GM12878 (cell line): ENCODE results near the gene TBCK. TPM values are rescaled to one million over a fixed set of nuclear protein-coding genes. Genes with fewer than 3 reads are reported as not detected.

Experiments used
- ATAC-seq: fragments of 200-7000 bp; cut with Tn5 transposase; 3 replicates; pipeline ENCODE4 v1.9.1; 2020; ENCODE audit warnings: mild to moderate bottlenecking, moderate library complexity
- BruUV-seq: library from RNA; stranded (reverse); fragments of 400-500 nt; replicated peaks from 2 replicates; lab custom pipeline; 2021; lab: Mats Ljungman, UMichigan
- CTCF ChIA-PET: fragments of 300-600 bp; sonication (Branson Sonifier 250); formaldehyde crosslinking; extraction: SDS; loops from one replicate; lab custom pipeline; 2021; ENCODE audit warnings: inconsistent platforms; lab: Yijun Ruan, JAX
- POLR2A ChIA-PET: fragments of 350-600 bp; formaldehyde crosslinking; extraction: SDS; loops from one replicate; lab custom pipeline; 2021; ENCODE audit warnings: inconsistent platforms; lab: Charles Lee
- RAD21 ChIA-PET: fragments of 300-600 bp; sonication (Branson Sonifier 250); formaldehyde crosslinking; loops from one replicate; lab custom pipeline; 2023; ENCODE audit warnings: antibody characterized with exemption; ENCODE audit not compliant: unreplicated experiment; lab: Charles Lee
- SMC1A ChIA-PET: fragments of 300-600 bp; sonication (Branson Sonifier 250); formaldehyde crosslinking; loops from one replicate; lab custom pipeline; 2023; ENCODE audit not compliant: unreplicated experiment, uncharacterized antibody; lab: Charles Lee
- DNase-seq: peaks from one replicate; pipeline ENCODE4 v3.0.0-alpha.2; 2011; ENCODE audit warnings: low read depth, low spot score
- FAIRE-seq: peaks from 3 replicates; lab custom pipeline; 2011; peaks lifted over from hg19 to GRCh38; lab: Jason Lieb, UNC
- H2AFZ ChIP-seq: 2 replicates; pipeline ENCODE4 v1.6.0; 2011; ENCODE audit warnings: low read depth, low read length, control low read depth; ENCODE audit not compliant: control insufficient read depth
- H3K27ac ChIP-seq: 2 replicates; pipeline ENCODE4 v1.5.1; 2011; ENCODE audit warnings: control low read depth; ENCODE audit not compliant: control insufficient read depth, insufficient read depth
- H3K27me3 ChIP-seq, 2 experiments: replicated peaks in 1 of 2; 2 replicates each; pipeline versions ENCODE4 v1.6.0 to v1.6.1; 2011; ENCODE audit warnings: low read length in 1 of 2; ENCODE audit not compliant: control insufficient read depth in 2 of 2, insufficient read depth in 2 of 2
- H3K36me3 ChIP-seq, 2 experiments: 2 replicates each; pipeline ENCODE4 v1.5.1; 2011; ENCODE audit warnings: low read length in 1 of 2; ENCODE audit not compliant: control insufficient read depth in 2 of 2, insufficient read depth in 2 of 2
- H3K4me1 ChIP-seq: 2 replicates; pipeline ENCODE4 v1.6.1; 2011; ENCODE audit warnings: mild to moderate bottlenecking, low read length, moderate library complexity, mixed read lengths; ENCODE audit not compliant: control insufficient read depth, insufficient read depth
- H3K4me2 ChIP-seq: 2 replicates; pipeline ENCODE4 v1.6.0; 2011; ENCODE audit warnings: control low read depth; ENCODE audit not compliant: control insufficient read depth, insufficient read depth
- H3K4me3 ChIP-seq: fragments of 200-600 bp; sonication (generic); 2 replicates; pipeline ENCODE4 v1.5.1; 2016
- H3K79me2 ChIP-seq: 2 replicates; pipeline ENCODE4 v1.6.0; 2011; ENCODE audit warnings: low read length; ENCODE audit not compliant: control insufficient read depth, insufficient read depth
- H3K9ac ChIP-seq: 2 replicates; pipeline ENCODE4 v1.8.0; 2011; ENCODE audit warnings: low read length, control low read depth, mixed read lengths; ENCODE audit not compliant: control insufficient read depth, insufficient read depth
- H3K9me3 ChIP-seq: replicated peaks from 3 replicates; pipeline ENCODE4 v1.5.1; 2011; ENCODE audit warnings: mild to moderate bottlenecking, low read length; ENCODE audit not compliant: control insufficient read depth, insufficient read depth
- H4K20me1 ChIP-seq: 2 replicates; pipeline ENCODE4 v1.6.0; 2011; ENCODE audit not compliant: control insufficient read depth, insufficient read depth
- BMI1 ChIP-seq: fragments of 450-650 bp; IDR thresholded peaks from 2 replicates; pipeline ENCODE4 v1.6.1; 2016; ENCODE audit warnings: mild to moderate bottlenecking, moderate library complexity, borderline replicate concordance
- CBX5 ChIP-seq: sonication (generic); IDR thresholded peaks from 2 replicates; pipeline ENCODE4 v1.6.1; 2016; ENCODE audit warnings: low read depth, moderate library complexity, mild to moderate bottlenecking, inconsistent platforms
- CHD2 ChIP-seq: IDR thresholded peaks from 2 replicates; pipeline ENCODE4 v1.6.1; 2011; ENCODE audit warnings: low read depth, low read length, improper control_type of control experiment, borderline replicate concordance
- CREM ChIP-seq: IDR thresholded peaks from 2 replicates; pipeline ENCODE4 v1.6.1; 2014; ENCODE audit warnings: antibody characterized with exemption, low read depth
- IRF4 ChIP-seq: IDR thresholded peaks from 2 replicates; pipeline ENCODE4 v1.6.1; 2011; ENCODE audit warnings: low read depth, low read length
- KAT2A ChIP-seq: conservative IDR thresholded peaks from 2 replicates; pipeline ENCODE4 v1.6.1; 2011; ENCODE audit warnings: low read depth, low read length; ENCODE audit not compliant: control insufficient read depth
- NFXL1 ChIP-seq: fragments of 450-650 bp; IDR thresholded peaks from 2 replicates; pipeline ENCODE4 v1.6.1; 2017; ENCODE audit warnings: antibody characterized with exemption, mild to moderate bottlenecking, borderline replicate concordance
- PML ChIP-seq: IDR thresholded peaks from 2 replicates; pipeline ENCODE4 v1.6.1; 2012; ENCODE audit warnings: low read length, inconsistent platforms
- POLR2AphosphoS2 ChIP-seq: IDR thresholded peaks from 2 replicates; pipeline ENCODE4 v1.6.1; 2011; ENCODE audit warnings: low read depth, mild to moderate bottlenecking, low read length, improper control_type of control experiment, moderate library complexity
- POU2F2 ChIP-seq: IDR thresholded peaks from 3 replicates; pipeline ENCODE4 v1.6.1; 2011; ENCODE audit warnings: low read depth, mild to moderate bottlenecking, low read length, borderline replicate concordance
- RCOR1 ChIP-seq: conservative IDR thresholded peaks from 2 replicates; pipeline ENCODE4 v1.6.1; 2012; ENCODE audit warnings: low read depth, low read length, improper control_type of control experiment
- SP1 ChIP-seq: IDR thresholded peaks from one replicate; pipeline ENCODE4 v1.6.1; 2011; ENCODE audit warnings: low read depth, low read length
- SREBF1 ChIP-seq: IDR thresholded peaks from 2 replicates; pipeline ENCODE4 v1.6.1; 2012; ENCODE audit warnings: mild to moderate bottlenecking, low read length
- SUZ12 ChIP-seq: fragments of 200-600 bp; sonication (generic); IDR thresholded peaks from one replicate; pipeline ENCODE4 v1.6.1; 2018; ENCODE audit warnings: antibody characterized with exemption, mild to moderate bottlenecking; ENCODE audit not compliant: unreplicated experiment
- in situ Hi-C: fragments of 300-500 bp; cut with MboI; formaldehyde crosslinking; loops from 9 replicates; pipeline ENCODE4 v1.14.3; 2018; ENCODE audit warnings: mixed read lengths
- intact Hi-C: fragments of 100-400 bp; cut with micrococcal nuclease; formaldehyde crosslinking; loops from one replicate; pipeline ENCODE4 v1.14.2; 2022; ENCODE audit not compliant: unreplicated experiment
- polyA plus RNA-seq, 11 experiments: library from polyadenylated mRNA; depleted of rRNA in 4 of 11; unstranded in 6 of 11; stranded (reverse) in 5 of 11; fragments of >200 nt; fragmentation: Nextera tagmentation in 4 of 11; fragmentation: Illumina TruSeq in 1 of 11; extraction: Ambion mirVana in 4 of 11; extraction: Trizol in 1 of 11; gene quantifications; 1 replicate in 1 of 11; 2 replicates in 10 of 11; pipeline versions ENCODE4 v1.2.1 to v1.2.3, GENCODE V29; 2011 to 2016; ENCODE audit warnings: inconsistent platforms in 2 of 11, missing spikeins in 2 of 11, low read depth in 1 of 11
- total RNA-seq, 4 experiments: library from RNA; depleted of rRNA in 3 of 4; stranded (reverse); fragments of >200 nt in 3 of 4; fragmentation: Illumina TruSeq in 1 of 4; extraction: Trizol in 1 of 4; gene quantifications; 2 replicates each; pipeline versions ENCODE4 v1.2.1 to v1.2.3, GENCODE V29; 2013 to 2021
- TF ChIP-seq, protein P1 (sequence below): fragments of 450-650 bp; IDR thresholded peaks from 2 replicates; pipeline ENCODE4 v1.6.1; 2016; ENCODE audit warnings: mild to moderate bottlenecking
- TF ChIP-seq, protein P2 (sequence below): fragments of 450-650 bp; conservative IDR thresholded peaks from 2 replicates; pipeline ENCODE4 v1.6.1; 2017; ENCODE audit warnings: mild to moderate bottlenecking, moderate library complexity
- TF ChIP-seq, protein P3 (sequence below): IDR thresholded peaks from 2 replicates; pipeline ENCODE4 v1.6.1; 2011; ENCODE audit warnings: low read depth, mild to moderate bottlenecking, low read length, moderate library complexity, borderline replicate concordance; ENCODE audit errors: extremely low read depth
- TF ChIP-seq, protein P4 (sequence below): fragments of 450-650 bp; IDR thresholded peaks from 2 replicates; pipeline ENCODE4 v1.6.1; 2017; ENCODE audit warnings: mild to moderate bottlenecking, low read depth, inconsistent platforms; ENCODE audit not compliant: poor library complexity, severe bottlenecking

Gene TBCK
- total and polyA plus RNA-seq, 10 of the 15 experiments (the other 5 are each of a cell fraction or from before 2014, with no cell fraction given): 4.1 to 30.3 (median 20.2) TPM

DNA sequence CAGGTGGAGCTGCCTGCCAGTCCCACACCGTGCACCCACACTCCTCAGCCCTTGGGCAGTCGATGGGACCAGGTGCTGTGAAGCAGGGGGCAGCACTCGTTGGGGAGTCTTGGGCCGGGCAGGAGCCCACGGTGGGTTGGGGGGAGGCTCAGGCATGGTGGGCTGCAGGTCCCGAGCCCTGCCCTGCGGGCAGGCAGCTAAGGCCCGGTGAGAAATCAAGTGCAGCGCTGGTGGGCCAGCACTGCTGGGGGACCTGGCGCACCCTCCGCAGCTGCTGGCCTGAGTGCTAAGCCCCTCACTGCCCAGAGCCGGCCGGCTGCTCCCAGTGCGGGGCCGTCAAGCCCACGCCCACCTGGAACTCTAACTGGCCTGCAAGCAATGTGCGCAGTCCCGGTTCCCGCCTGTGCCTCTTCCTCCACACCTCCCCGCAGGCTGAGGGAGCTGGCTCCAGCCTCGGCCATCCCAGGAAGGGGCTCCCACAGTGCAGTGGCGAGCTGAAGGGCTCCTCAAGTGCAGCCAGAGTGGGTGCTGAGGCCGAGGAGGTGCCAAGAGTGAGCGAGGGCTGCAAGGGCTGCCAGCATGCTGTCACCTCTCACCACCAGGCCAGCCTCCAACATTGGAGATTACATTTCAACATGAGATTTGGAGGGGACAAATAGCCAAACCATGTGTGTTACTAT lies 223.5 kb downstream of the TBCK start (continued):
- TF ChIP-seq, protein P1, sequence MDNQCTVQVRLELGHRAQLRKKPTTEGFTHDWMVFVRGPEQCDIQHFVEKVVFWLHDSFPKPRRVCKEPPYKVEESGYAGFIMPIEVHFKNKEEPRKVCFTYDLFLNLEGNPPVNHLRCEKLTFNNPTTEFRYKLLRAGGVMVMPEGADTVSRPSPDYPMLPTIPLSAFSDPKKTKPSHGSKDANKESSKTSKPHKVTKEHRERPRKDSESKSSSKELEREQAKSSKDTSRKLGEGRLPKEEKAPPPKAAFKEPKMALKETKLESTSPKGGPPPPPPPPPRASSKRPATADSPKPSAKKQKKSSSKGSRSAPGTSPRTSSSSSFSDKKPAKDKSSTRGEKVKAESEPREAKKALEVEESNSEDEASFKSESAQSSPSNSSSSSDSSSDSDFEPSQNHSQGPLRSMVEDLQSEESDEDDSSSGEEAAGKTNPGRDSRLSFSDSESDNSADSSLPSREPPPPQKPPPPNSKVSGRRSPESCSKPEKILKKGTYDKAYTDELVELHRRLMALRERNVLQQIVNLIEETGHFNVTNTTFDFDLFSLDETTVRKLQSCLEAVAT: no peak
- no peak for TF ChIP-seq BMI1
- TF ChIP-seq SREBF1: no peak
- TF ChIP-seq POU2F2: no peak
- no peak for TF ChIP-seq NFXL1
- TF ChIP-seq, all 136 proteins: peak for 0

DNA sequence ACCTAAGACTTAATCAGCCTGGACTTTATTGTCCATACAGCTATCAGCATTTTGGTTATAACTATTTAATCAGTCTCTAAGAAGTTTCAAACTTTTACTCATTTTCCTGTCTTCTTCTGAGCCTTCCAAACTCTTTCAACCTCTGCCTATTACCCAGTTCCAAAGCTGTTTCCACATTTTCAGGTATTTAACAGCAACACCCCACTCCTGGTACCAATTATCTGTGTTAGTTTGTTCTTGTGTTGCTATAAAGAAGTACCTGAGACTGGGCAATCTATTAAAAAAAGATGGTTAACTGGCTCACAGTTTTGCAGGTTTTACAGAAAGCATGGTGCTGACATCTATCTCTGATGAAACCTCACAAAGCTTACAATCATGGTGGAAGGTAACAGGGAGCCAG lies 225.2 kb downstream of the TBCK start:
- POLR2A ChIA-PET: no interaction called here
- CTCF ChIA-PET: no interaction called here
- intact Hi-C loops: no loop called here
- H3K4me3 ChIP-seq: no peak overlapping the region
- SMC1A ChIA-PET: no interaction called here
- H3K27me3 ChIP-seq: no peaks in the 10 kb centered on the region
- no peaks in the 10 kb centered on the region for H3K4me1 ChIP-seq
- H3K27ac ChIP-seq: no peak overlapping the region
- ATAC-seq: no peak
- in situ Hi-C loops: no loop called here
- no peaks in the 10 kb centered on the region for H3K79me2 ChIP-seq
- no peak for TF ChIP-seq KAT2A
- no peak for TF ChIP-seq PML
- no peak for TF ChIP-seq CBX5
- TF ChIP-seq, protein P2, sequence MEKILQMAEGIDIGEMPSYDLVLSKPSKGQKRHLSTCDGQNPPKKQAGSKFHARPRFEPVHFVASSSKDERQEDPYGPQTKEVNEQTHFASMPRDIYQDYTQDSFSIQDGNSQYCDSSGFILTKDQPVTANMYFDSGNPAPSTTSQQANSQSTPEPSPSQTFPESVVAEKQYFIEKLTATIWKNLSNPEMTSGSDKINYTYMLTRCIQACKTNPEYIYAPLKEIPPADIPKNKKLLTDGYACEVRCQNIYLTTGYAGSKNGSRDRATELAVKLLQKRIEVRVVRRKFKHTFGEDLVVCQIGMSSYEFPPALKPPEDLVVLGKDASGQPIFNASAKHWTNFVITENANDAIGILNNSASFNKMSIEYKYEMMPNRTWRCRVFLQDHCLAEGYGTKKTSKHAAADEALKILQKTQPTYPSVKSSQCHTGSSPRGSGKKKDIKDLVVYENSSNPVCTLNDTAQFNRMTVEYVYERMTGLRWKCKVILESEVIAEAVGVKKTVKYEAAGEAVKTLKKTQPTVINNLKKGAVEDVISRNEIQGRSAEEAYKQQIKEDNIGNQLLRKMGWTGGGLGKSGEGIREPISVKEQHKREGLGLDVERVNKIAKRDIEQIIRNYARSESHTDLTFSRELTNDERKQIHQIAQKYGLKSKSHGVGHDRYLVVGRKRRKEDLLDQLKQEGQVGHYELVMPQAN: no peak
- TF ChIP-seq RCOR1: no peak
- TF ChIP-seq, protein P3, sequence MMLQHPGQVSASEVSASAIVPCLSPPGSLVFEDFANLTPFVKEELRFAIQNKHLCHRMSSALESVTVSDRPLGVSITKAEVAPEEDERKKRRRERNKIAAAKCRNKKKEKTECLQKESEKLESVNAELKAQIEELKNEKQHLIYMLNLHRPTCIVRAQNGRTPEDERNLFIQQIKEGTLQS: no peak
- no peak for TF ChIP-seq CREM
- TF ChIP-seq SP1: no peak
- no peak for TF ChIP-seq CHD2
- TF ChIP-seq, protein P4, sequence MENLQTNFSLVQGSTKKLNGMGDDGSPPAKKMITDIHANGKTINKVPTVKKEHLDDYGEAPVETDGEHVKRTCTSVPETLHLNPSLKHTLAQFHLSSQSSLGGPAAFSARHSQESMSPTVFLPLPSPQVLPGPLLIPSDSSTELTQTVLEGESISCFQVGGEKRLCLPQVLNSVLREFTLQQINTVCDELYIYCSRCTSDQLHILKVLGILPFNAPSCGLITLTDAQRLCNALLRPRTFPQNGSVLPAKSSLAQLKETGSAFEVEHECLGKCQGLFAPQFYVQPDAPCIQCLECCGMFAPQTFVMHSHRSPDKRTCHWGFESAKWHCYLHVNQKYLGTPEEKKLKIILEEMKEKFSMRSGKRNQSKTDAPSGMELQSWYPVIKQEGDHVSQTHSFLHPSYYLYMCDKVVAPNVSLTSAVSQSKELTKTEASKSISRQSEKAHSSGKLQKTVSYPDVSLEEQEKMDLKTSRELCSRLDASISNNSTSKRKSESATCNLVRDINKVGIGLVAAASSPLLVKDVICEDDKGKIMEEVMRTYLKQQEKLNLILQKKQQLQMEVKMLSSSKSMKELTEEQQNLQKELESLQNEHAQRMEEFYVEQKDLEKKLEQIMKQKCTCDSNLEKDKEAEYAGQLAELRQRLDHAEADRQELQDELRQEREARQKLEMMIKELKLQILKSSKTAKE: no peak
- TF ChIP-seq SUZ12: no peak
- TF ChIP-seq IRF4: no peak
- no peak for TF ChIP-seq POLR2AphosphoS2
- peaks cover 9% of the 10 kb centered on the region; the same call in 2 of the 3 replicates for H3K9me3 ChIP-seq
- no peaks in the 10 kb centered on the region for H4K20me1 ChIP-seq
- RAD21 ChIA-PET: no interaction called here
- 0 out of 4 replicates have a peak, but pooled peaks cover 0 to 2% of the 10 kb centered on the region in 2 experiments for H3K36me3 ChIP-seq
- no peak for FAIRE-seq
- H2AFZ ChIP-seq: no peak overlapping the region
- no peak overlapping the region for H3K9ac ChIP-seq
- DNase-seq: no peak
- H3K4me2 ChIP-seq: no peak overlapping the region
- BruUV-seq: no TSS peak
